HepG2 (cell line): Measurements from ENCODE around the gene RSPRY1. TPM values are rescaled to one million over a fixed set of nuclear protein-coding genes. Genes with fewer than 3 reads are reported as not detected.
A peak's percentile ranks its signal among the peaks of the same experiment; 100 is the strongest.

Source experiments
- ADNP ChIP-seq: sonication (generic); formaldehyde crosslinking; IDR thresholded peaks from 2 replicates; pipeline ENCODE4 v1.4.0; 2020; ENCODE audit warnings: missing genetic modification reagents
- ATM ChIP-seq: fragments of 450-650 bp; IDR thresholded peaks from 2 replicates; pipeline ENCODE4 v1.7.1; 2017; ENCODE audit warnings: mild to moderate bottlenecking, borderline replicate concordance
- CENPT ChIP-seq: sonication (generic); formaldehyde crosslinking; IDR thresholded peaks from 2 replicates; pipeline ENCODE4 v1.8.0; 2022; ENCODE audit warnings: low read depth, mild to moderate bottlenecking, moderate library complexity, missing genetic modification reagents
- ETV5 ChIP-seq: IDR thresholded peaks from 2 replicates; pipeline ENCODE4 v1.6.1; 2018; ENCODE audit warnings: missing biosample characterization, missing genetic modification reagents, inconsistent platforms, borderline replicate concordance
- HNRNPLL ChIP-seq: fragments of 200-400 bp; formaldehyde crosslinking; IDR thresholded peaks from 2 replicates; pipeline ENCODE4 v1.6.1; 2017; ENCODE audit warnings: mild to moderate bottlenecking, low read depth, low read length; ENCODE audit not compliant: poor library complexity, severe bottlenecking
- HOXA7 ChIP-seq: sonication (generic); formaldehyde crosslinking; IDR thresholded peaks from 2 replicates; pipeline ENCODE4 v1.8.1; 2022; ENCODE audit warnings: mild to moderate bottlenecking, missing genetic modification reagents, moderate library complexity
- HOXA9 ChIP-seq: sonication (generic); formaldehyde crosslinking; IDR thresholded peaks from 2 replicates; pipeline ENCODE4 v1.8.1; 2022; ENCODE audit warnings: missing genetic modification reagents, mild to moderate bottlenecking, moderate library complexity, borderline replicate concordance
- ISL2 ChIP-seq: sonication (generic); formaldehyde crosslinking; IDR thresholded peaks from 2 replicates; pipeline ENCODE4 v1.5.0; 2020; ENCODE audit warnings: missing genetic modification reagents
- MED1 ChIP-seq: sonication (generic); formaldehyde crosslinking; IDR thresholded peaks from 2 replicates; pipeline ENCODE4 v1.4.0; 2020; ENCODE audit warnings: missing genetic modification reagents
- MTA1 ChIP-seq: sonication (generic); formaldehyde crosslinking; IDR thresholded peaks from 2 replicates; pipeline ENCODE4 v1.4.0; 2020; ENCODE audit warnings: missing genetic modification reagents, mild to moderate bottlenecking, borderline replicate concordance
- MTA3 ChIP-seq: sonication (generic); formaldehyde crosslinking; IDR thresholded peaks from 2 replicates; pipeline ENCODE4 v1.4.0; 2020; ENCODE audit warnings: missing genetic modification reagents
- NFIC ChIP-seq: IDR thresholded peaks from 2 replicates; pipeline ENCODE4 v1.6.1; 2012; ENCODE audit warnings: mild to moderate bottlenecking, low read length, inconsistent platforms
- NRL ChIP-seq: sonication (generic); formaldehyde crosslinking; IDR thresholded peaks from 2 replicates; pipeline ENCODE4 v1.5.0; 2020; ENCODE audit warnings: missing genetic modification reagents, mild to moderate bottlenecking, moderate library complexity, borderline replicate concordance
- PBX2 ChIP-seq: IDR thresholded peaks from 2 replicates; pipeline ENCODE4 v1.6.1; 2016; ENCODE audit warnings: control low read depth
- REPIN1 ChIP-seq: sonication (generic); formaldehyde crosslinking; IDR thresholded peaks from 2 replicates; pipeline ENCODE4 v1.8.0; 2022; ENCODE audit warnings: missing genetic modification reagents, low read depth, mild to moderate bottlenecking, borderline replicate concordance
- SATB2 ChIP-seq: sonication (generic); formaldehyde crosslinking; IDR thresholded peaks from 2 replicates; pipeline ENCODE4 v1.5.0; 2020; ENCODE audit warnings: missing genetic modification reagents
- THAP11 ChIP-seq: IDR thresholded peaks from 2 replicates; pipeline ENCODE4 v1.6.1; 2016; ENCODE audit warnings: missing biosample characterization, missing genetic modification reagents
- THRA ChIP-seq: sonication (generic); formaldehyde crosslinking; IDR thresholded peaks from 2 replicates; pipeline ENCODE4 v1.4.0; 2020; ENCODE audit warnings: missing genetic modification reagents, borderline replicate concordance
- ZNF451 ChIP-seq: sonication (generic); formaldehyde crosslinking; IDR thresholded peaks from 2 replicates; pipeline ENCODE4 v1.5.0; 2020; ENCODE audit warnings: mild to moderate bottlenecking, missing genetic modification reagents
- ZNF510 ChIP-seq: sonication (generic); formaldehyde crosslinking; IDR thresholded peaks from 2 replicates; pipeline ENCODE4 v1.4.0; 2020; ENCODE audit warnings: low read depth, mild to moderate bottlenecking, missing genetic modification reagents
- ZNF704 ChIP-seq: sonication (generic); formaldehyde crosslinking; IDR thresholded peaks from 2 replicates; pipeline ENCODE4 v1.8.1; 2023; ENCODE audit warnings: mild to moderate bottlenecking, inconsistent platforms, moderate library complexity, missing genetic modification reagents, borderline replicate concordance
- polyA plus RNA-seq, 8 experiments: library from polyadenylated mRNA; depleted of rRNA in 3 of 8; stranded (reverse) in 7 of 8; unstranded in 1 of 8; fragments of >200 nt; fragmentation: Illumina TruSeq in 4 of 8; extraction: Trizol in 4 of 8; gene quantifications; 2 replicates each; pipeline versions ENCODE4 v1.2.1 to v1.2.3, GENCODE V29; 2011 to 2016; ENCODE audit warnings: low read depth in 4 of 8, missing spikeins in 1 of 8, mixed read lengths in 1 of 8; ENCODE audit not compliant: insufficient read depth in 1 of 8
- total RNA-seq, 5 experiments: library from RNA; depleted of rRNA; stranded (reverse); fragments of >200 nt; fragmentation: Illumina TruSeq; extraction: Trizol; gene quantifications; 2 replicates each; pipeline ENCODE4 v1.2.3, GENCODE V29; 2016; ENCODE audit warnings: low read depth in 1 of 5
- TF ChIP-seq, protein P1 (sequence below): sonication (generic); formaldehyde crosslinking; IDR thresholded peaks from 2 replicates; pipeline ENCODE4 v1.8.1; 2023; ENCODE audit warnings: mild to moderate bottlenecking, missing genetic modification reagents
- TF ChIP-seq, protein P2 (sequence below): sonication (generic); formaldehyde crosslinking; IDR thresholded peaks from 2 replicates; pipeline ENCODE4 v1.8.1; 2023; ENCODE audit warnings: mild to moderate bottlenecking, missing genetic modification reagents, borderline replicate concordance

Gene RSPRY1
- total and polyA plus RNA-seq, 2 of the 13 experiments (the other 11 are each of a cell fraction or from before 2014, with no cell fraction given) = 53.4 to 61.0 TPM

- peak; percentile 85 for TF ChIP-seq NFIC
- peak; percentile 93 for TF ChIP-seq ZNF510 (CRISPR knock-in tag)
- no peak for TF ChIP-seq HOXA9
- TF ChIP-seq THAP11 = peak; percentile 83
- peak; percentile 90 for TF ChIP-seq ISL2
- peak; percentile 97 for TF ChIP-seq MED1 (CRISPR knock-in tag)
- TF ChIP-seq ATM = no peak
- TF ChIP-seq PBX2 (CRISPR knock-in tag) = peak; percentile 86
- TF ChIP-seq REPIN1 (CRISPR knock-in tag) = peak; percentile 89
- TF ChIP-seq HOXA7 (CRISPR knock-in tag) = no peak
- TF ChIP-seq ETV5 = peak; percentile 100
- TF ChIP-seq ZNF704 = 0 out of 2 replicates have a peak, but pooled peaks have one; percentile 41
- no peak for TF ChIP-seq HNRNPLL
- TF ChIP-seq SATB2 (CRISPR knock-in tag) = no peak
- TF ChIP-seq MTA3 (CRISPR knock-in tag) = no peak
- TF ChIP-seq ZNF451 (CRISPR knock-in tag) = no peak
- peak; percentile 95; the same call in 1 of the 2 replicates for TF ChIP-seq MTA1 (CRISPR knock-in tag)
- TF ChIP-seq, protein P1, sequence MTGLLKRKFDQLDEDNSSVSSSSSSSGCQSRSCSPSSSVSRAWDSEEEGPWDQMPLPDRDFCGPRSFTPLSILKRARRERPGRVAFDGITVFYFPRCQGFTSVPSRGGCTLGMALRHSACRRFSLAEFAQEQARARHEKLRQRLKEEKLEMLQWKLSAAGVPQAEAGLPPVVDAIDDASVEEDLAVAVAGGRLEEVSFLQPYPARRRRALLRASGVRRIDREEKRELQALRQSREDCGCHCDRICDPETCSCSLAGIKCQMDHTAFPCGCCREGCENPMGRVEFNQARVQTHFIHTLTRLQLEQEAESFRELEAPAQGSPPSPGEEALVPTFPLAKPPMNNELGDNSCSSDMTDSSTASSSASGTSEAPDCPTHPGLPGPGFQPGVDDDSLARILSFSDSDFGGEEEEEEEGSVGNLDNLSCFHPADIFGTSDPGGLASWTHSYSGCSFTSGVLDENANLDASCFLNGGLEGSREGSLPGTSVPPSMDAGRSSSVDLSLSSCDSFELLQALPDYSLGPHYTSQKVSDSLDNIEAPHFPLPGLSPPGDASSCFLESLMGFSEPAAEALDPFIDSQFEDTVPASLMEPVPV (CRISPR knock-in tag) = no peak
- peak; percentile 89; the same call in 1 of the 2 replicates for TF ChIP-seq THRA
- TF ChIP-seq NRL (CRISPR knock-in tag) = no peak
- TF ChIP-seq CENPT (CRISPR knock-in tag) = no peak
- TF ChIP-seq, protein P2, sequence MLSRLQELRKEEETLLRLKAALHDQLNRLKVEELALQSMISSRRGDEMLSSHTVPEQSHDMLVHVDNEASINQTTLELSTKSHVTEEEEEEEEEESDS = no peak
- TF ChIP-seq ADNP (CRISPR knock-in tag) = no peak; the same call in 1 of the 2 replicates
Measured at GRCh38 chr16:57279780-57280638, 93.9 kb downstream of the RSPRY1 start (continued).
